ENCODE results near the gene PACSIN3. TPM values are rescaled to one million over a fixed set of nuclear protein-coding genes. Genes with fewer than 3 reads are reported as not detected.

PACSIN3 gene
- total and polyA plus RNA-seq, 2 donors (not counting 3 experiments of a cell fraction or from before 2014, with no cell fraction given): 15.2 to 27.2 TPM

- TF ChIP-seq POLR2AphosphoS5 (IDR thresholded peaks at IDR 0.05; ENCODE audit: insufficient read depth, low read depth, low read length): no peak
- TF ChIP-seq CTCF (IDR thresholded peaks at IDR 0.05; ENCODE audit: extremely low read depth in 1 of 2, insufficient read depth in 1 of 2, low read depth in 1 of 2, low read length in 2 of 2): no peak
- no peak for TF ChIP-seq FOS (IDR thresholded peaks at IDR 0.05; ENCODE audit: borderline replicate concordance, insufficient read depth, low read length)
- no peak for TF ChIP-seq MYC (IDR thresholded peaks at IDR 0.05; ENCODE audit: low read depth, low read length)
- no peak overlapping the region for H3K4me3 ChIP-seq (replicated peaks in 1 of 3; ENCODE audit: insufficient read depth in 1 of 3, low read depth in 1 of 3, low read length in 3 of 3)
- no peaks in the 10 kb centered on the region for H3K9me1 ChIP-seq (replicated peaks; ENCODE audit: control insufficient read depth, extremely low read depth, insufficient read depth, low read length)
- no peak overlapping the region for H2AFZ ChIP-seq (ENCODE audit: low read depth, low read length)
- intact Hi-C loops (cut with micrococcal nuclease) (no loop called here), dilution Hi-C loops (cut with MboI; ENCODE audit: extremely low pct_ligation_motif_present, low sequenced_read_pairs) (no loop called here)
- no peaks in the 10 kb centered on the region for H4K20me1 ChIP-seq (replicated peaks; ENCODE audit: control insufficient read depth, extremely low read depth, insufficient read depth, low read length)
- no peak overlapping the region for H3K4me2 ChIP-seq (ENCODE audit: insufficient read depth, low read length)
- CTCF ChIA-PET: interaction anchor here (0.6 to 5.3 kb wide), 22 partner anchors 15 to 300 kb away, joined by 3 to 67 read pairs (median 4); partner anchors contain the start of genes ACP2, DDB2, MYBPC3 and NR1H3
- no peaks in the 10 kb centered on the region for H3K9me3 ChIP-seq (replicated peaks; ENCODE audit: control insufficient read depth, insufficient read depth, low read length)
- no peak overlapping the region for H3K27ac ChIP-seq (ENCODE audit: insufficient read depth, low read depth, low read length)
- peaks cover 15% of the 10 kb centered on the region for H3K4me1 ChIP-seq (ENCODE audit: control insufficient read depth, extremely low read depth, insufficient read depth, low read length)
- peaks cover 15% of the 10 kb centered on the region for H3K79me2 ChIP-seq (ENCODE audit: control insufficient read depth, insufficient read depth, low read length)
- H3K9ac ChIP-seq (replicated peaks; ENCODE audit: extremely low read depth, insufficient read depth, low read length): no peak overlapping the region
- no peaks in the 10 kb centered on the region for H3K27me3 ChIP-seq (ENCODE audit: control insufficient read depth in 2 of 2, insufficient read depth in 2 of 2, low read length in 2 of 2)
- DNase-seq (ENCODE audit: low read depth, low spot score) (no peak), FAIRE-seq (no peak)
- peaks cover under 1 to 9% of the 10 kb centered on the region in 2 experiments for H3K36me3 ChIP-seq (ENCODE audit: control insufficient read depth in 2 of 2, extremely low read depth in 1 of 2, insufficient read depth in 2 of 2, low read length in 2 of 2)
- no TSS peak for BruUV-seq (replicated peaks)
- POLR2A ChIA-PET: no interaction called here
Measured at GRCh38 chr11:47180006-47180787, 6.0 kb downstream of the PACSIN3 start.

GRCh38 chr11:47179655-47179991 is 6.6 kb downstream of the PACSIN3 start:
- peaks cover 5 to 13% of the 10 kb centered on the region in 2 experiments for H3K36me3 ChIP-seq (ENCODE audit: control insufficient read depth in 2 of 2, extremely low read depth in 1 of 2, insufficient read depth in 2 of 2, low read length in 2 of 2)
- no peak overlapping the region for H3K4me3 ChIP-seq (replicated peaks in 1 of 3; ENCODE audit: insufficient read depth in 1 of 3, low read depth in 1 of 3, low read length in 3 of 3)
- H3K9me3 ChIP-seq (replicated peaks; ENCODE audit: control insufficient read depth, insufficient read depth, low read length): no peaks in the 10 kb centered on the region
- H4K20me1 ChIP-seq (replicated peaks; ENCODE audit: control insufficient read depth, extremely low read depth, insufficient read depth, low read length): no peaks in the 10 kb centered on the region
- no peak overlapping the region for H3K27ac ChIP-seq (ENCODE audit: insufficient read depth, low read depth, low read length)
- dilution Hi-C loops (cut with MboI; ENCODE audit: extremely low pct_ligation_motif_present, low sequenced_read_pairs) (no loop called here), intact Hi-C loops (cut with micrococcal nuclease) (no loop called here)
- H3K4me2 ChIP-seq (ENCODE audit: insufficient read depth, low read length): no peak overlapping the region
- H3K79me2 ChIP-seq (ENCODE audit: control insufficient read depth, insufficient read depth, low read length): peaks cover 20% of the 10 kb centered on the region
- H3K9ac ChIP-seq (replicated peaks; ENCODE audit: extremely low read depth, insufficient read depth, low read length): no peak overlapping the region
- no peaks in the 10 kb centered on the region for H3K9me1 ChIP-seq (replicated peaks; ENCODE audit: control insufficient read depth, extremely low read depth, insufficient read depth, low read length)
- ChIA-PET POLR2A (no interaction called here), CTCF (interaction anchor here (0.6 to 5.3 kb wide), 20 partner anchors 14 to 299 kb away, joined by 3 to 67 read pairs (median 4); partner anchors contain the start of genes ACP2, DDB2, MYBPC3 and NR1H3)
- TF ChIP-seq EZH2 (IDR thresholded peaks at IDR 0.05; ENCODE audit: borderline replicate concordance, low read depth, low read length, severe bottlenecking) (no peak), CTCF (IDR thresholded peaks at IDR 0.05; ENCODE audit: extremely low read depth in 1 of 2, insufficient read depth in 1 of 2, low read depth in 1 of 2, low read length in 2 of 2) (peak; percentile 63 to 75), POLR2A (IDR thresholded peaks at IDR 0.05; ENCODE audit: low read depth, low read length) (no peak), MYC (IDR thresholded peaks at IDR 0.05; ENCODE audit: low read depth, low read length) (no peak), FOS (IDR thresholded peaks at IDR 0.05; ENCODE audit: borderline replicate concordance, insufficient read depth, low read length) (no peak), JUN (IDR thresholded peaks at IDR 0.05; ENCODE audit: borderline replicate concordance, insufficient read depth, insufficient read length, low read depth) (no peak)
- DNase-seq (ENCODE audit: low read depth, low spot score) (peak; percentile 52), FAIRE-seq (peak; percentile 42)
- peaks cover 13% of the 10 kb centered on the region for H3K4me1 ChIP-seq (ENCODE audit: control insufficient read depth, extremely low read depth, insufficient read depth, low read length)
- no peaks in the 10 kb centered on the region for H3K27me3 ChIP-seq (ENCODE audit: control insufficient read depth in 2 of 2, insufficient read depth in 2 of 2, low read length in 2 of 2)
- H2AFZ ChIP-seq (ENCODE audit: low read depth, low read length): no peak overlapping the region
- BruUV-seq (replicated peaks): no TSS peak

All from endothelial cell of umbilical vein (primary cell).